HG03571 (cell line): Measurements from ENCODE around the gene PWWP2B.
"Not testable (repeated sequence)": the region's sequence is repeated elsewhere in the genome, so short reads cannot be mapped to it uniquely, and the experiment has no call there.

Experiments used
- ATAC-seq: cut with Tn5 transposase; IDR thresholded peaks from one replicate; pipeline ENCODE4 v1.9.1; 2021; ENCODE audit not compliant: unreplicated experiment

The PWWP2B gene

GRCh38 chr10:132397036-132397541 lies at the start of gene PWWP2B:
Gene PWWP2B (plus strand): TSS chr10:132397200. CDS start chr10:132397227, 27 bp downstream.
- ATAC-seq, result peak; percentile 30

- ATAC-seq, result no peak
Measured at GRCh38 chr10:132347211-132347930, 49.6 kb upstream of the PWWP2B start.

- no peak for ATAC-seq
Measured at GRCh38 chr10:132347931-132348267, 49.1 kb upstream of the PWWP2B start.

GRCh38 chr10:132349766-132350165 lies 47.2 kb upstream of the PWWP2B start:
- no peak for ATAC-seq

- no peak for ATAC-seq
Measured at GRCh38 chr10:132350391-132350790, 46.6 kb upstream of the PWWP2B start.

GRCh38 chr10:132350946-132351345 lies 46.1 kb upstream of the PWWP2B start:
- no peak for ATAC-seq

GRCh38 chr10:132351611-132352010 lies 45.4 kb upstream of the PWWP2B start:
- ATAC-seq, result no peak

GRCh38 chr10:132352462-132353308 lies 44.3 kb upstream of the PWWP2B start:
- ATAC-seq, result not testable (repeated sequence)

- no peak for ATAC-seq
Measured at GRCh38 chr10:132353456-132354355, 43.3 kb upstream of the PWWP2B start.

- no peak for ATAC-seq
Measured at GRCh38 chr10:132354356-132355094, 42.5 kb upstream of the PWWP2B start.

- ATAC-seq, result no peak
Measured at GRCh38 chr10:132355297-132355696, 41.7 kb upstream of the PWWP2B start.

- ATAC-seq, result no peak
Measured at GRCh38 chr10:132355754-132356153, 41.2 kb upstream of the PWWP2B start.

GRCh38 chr10:132356621-132357195 lies 40.3 kb upstream of the PWWP2B start:
- ATAC-seq, result no peak

- ATAC-seq, result no peak
Measured at GRCh38 chr10:132357286-132358058, 39.5 kb upstream of the PWWP2B start.

- no peak for ATAC-seq
Measured at GRCh38 chr10:132359305-132360040, 37.5 kb upstream of the PWWP2B start.

- no peak for ATAC-seq
Measured at GRCh38 chr10:132360766-132361447, 36.1 kb upstream of the PWWP2B start.

- ATAC-seq, result no peak
Measured at GRCh38 chr10:132361581-132362101, 35.4 kb upstream of the PWWP2B start.

- ATAC-seq, result no peak
Measured at GRCh38 chr10:132362151-132362611, 34.8 kb upstream of the PWWP2B start.
